GM21723 (cell line): ENCODE data around the gene NRG4.
"Not testable (repeated sequence)": the region's sequence is repeated elsewhere in the genome, so short reads cannot be mapped to it uniquely, and the experiment has no call there.

ENCODE experiments used
- ATAC-seq: cut with Tn5 transposase; IDR thresholded peaks from one replicate; pipeline ENCODE4 v1.9.1; 2021; ENCODE audit warnings: mild to moderate bottlenecking, moderate library complexity; ENCODE audit not compliant: unreplicated experiment

Gene NRG4

GRCh38 chr15:76011627-76012551 lies at the start of gene NRG4:
NRG4 (minus strand) TSS chr15:76012424; CDS start chr15:76011230, 1,194 bp downstream.
- ATAC-seq = no peak

GRCh38 chr15:76061700-76062099 lies 49.5 kb upstream of the NRG4 start:
- ATAC-seq = no peak

GRCh38 chr15:76060118-76060989 lies 48.1 kb upstream of the NRG4 start:
- no peak for ATAC-seq

GRCh38 chr15:76059320-76060117 lies 47.3 kb upstream of the NRG4 start, which contains the start of gene TMEM266:
TMEM266 (plus strand) TSS chr15:76059985; CDS start chr15:76134264, 74,279 bp downstream.
- no peak for ATAC-seq

GRCh38 chr15:76058714-76059319 lies 46.6 kb upstream of the NRG4 start:
- ATAC-seq = no peak

- ATAC-seq = peak; percentile 32
Observed at GRCh38 chr15:76057332-76058000, 45.2 kb upstream of the NRG4 start.

- peak; percentile 67 for ATAC-seq
Observed at GRCh38 chr15:76056931-76057330, 44.7 kb upstream of the NRG4 start.

- not testable (repeated sequence) for ATAC-seq
Observed at GRCh38 chr15:76054201-76054600, 42.0 kb upstream of the NRG4 start.

- no peak for ATAC-seq
Observed at GRCh38 chr15:76038512-76038911, 26.3 kb upstream of the NRG4 start.

GRCh38 chr15:76035593-76035992 lies 23.4 kb upstream of the NRG4 start:
- ATAC-seq = no peak

GRCh38 chr15:76034111-76034510 lies 21.9 kb upstream of the NRG4 start:
- no peak for ATAC-seq

- ATAC-seq = no peak
Observed at GRCh38 chr15:76033438-76033837, 21.2 kb upstream of the NRG4 start.

GRCh38 chr15:76032046-76032445 lies 19.8 kb upstream of the NRG4 start:
- ATAC-seq = no peak

GRCh38 chr15:76024021-76024768 lies 12.0 kb upstream of the NRG4 start:
- ATAC-seq = no peak

GRCh38 chr15:76013470-76013869 lies 1.2 kb upstream of the NRG4 start:
- ATAC-seq = not testable (repeated sequence)

GRCh38 chr15:76010613-76011012 lies 1.6 kb downstream of the NRG4 start:
- no peak for ATAC-seq

- ATAC-seq = no peak
Observed at GRCh38 chr15:76006136-76006778, 6.0 kb downstream of the NRG4 start.

GRCh38 chr15:76003364-76003763 lies 8.9 kb downstream of the NRG4 start:
- no peak for ATAC-seq

GRCh38 chr15:75995611-75996010 lies 16.6 kb downstream of the NRG4 start:
- no peak for ATAC-seq
